T-helper 2 cell treated with Interferon-gamma antibody and Interleukin-4, amounts not matched to agents 5 μg/mL and 100 μg/mL, for 36 hours (primary cell): ENCODE measurements around the gene NPTXR.
"Not testable (repeated sequence)": the region's sequence is repeated elsewhere in the genome, so short reads cannot be mapped to it uniquely, and the experiment has no call there.

ENCODE experiments used
- DNase-seq: peaks from one replicate; pipeline ENCODE4 v3.0.0; 2021; ENCODE audit warnings: low spot score
- H3K27ac Mint-ChIP-seq: one replicate; pipeline ENCODE4 v1.8.0; 2021; ENCODE audit warnings: mild to moderate bottlenecking, mixed read lengths
- H3K27me3 Mint-ChIP-seq: one replicate; pipeline ENCODE4 v1.8.0; 2021; ENCODE audit warnings: low read depth, mixed read lengths
- H3K36me3 Mint-ChIP-seq: one replicate; pipeline ENCODE4 v1.8.0; 2021; ENCODE audit warnings: low read depth, mixed read lengths
- H3K4me1 Mint-ChIP-seq: one replicate; pipeline ENCODE4 v1.8.0; 2021; ENCODE audit warnings: low read depth, mixed read lengths
- H3K4me3 Mint-ChIP-seq: one replicate; pipeline ENCODE4 v1.8.0; 2022; ENCODE audit warnings: mild to moderate bottlenecking, moderate library complexity, mixed read lengths
- H3K9me3 Mint-ChIP-seq: one replicate; pipeline ENCODE4 v1.8.0; 2021; ENCODE audit warnings: mixed read lengths

Gene NPTXR

DNA sequence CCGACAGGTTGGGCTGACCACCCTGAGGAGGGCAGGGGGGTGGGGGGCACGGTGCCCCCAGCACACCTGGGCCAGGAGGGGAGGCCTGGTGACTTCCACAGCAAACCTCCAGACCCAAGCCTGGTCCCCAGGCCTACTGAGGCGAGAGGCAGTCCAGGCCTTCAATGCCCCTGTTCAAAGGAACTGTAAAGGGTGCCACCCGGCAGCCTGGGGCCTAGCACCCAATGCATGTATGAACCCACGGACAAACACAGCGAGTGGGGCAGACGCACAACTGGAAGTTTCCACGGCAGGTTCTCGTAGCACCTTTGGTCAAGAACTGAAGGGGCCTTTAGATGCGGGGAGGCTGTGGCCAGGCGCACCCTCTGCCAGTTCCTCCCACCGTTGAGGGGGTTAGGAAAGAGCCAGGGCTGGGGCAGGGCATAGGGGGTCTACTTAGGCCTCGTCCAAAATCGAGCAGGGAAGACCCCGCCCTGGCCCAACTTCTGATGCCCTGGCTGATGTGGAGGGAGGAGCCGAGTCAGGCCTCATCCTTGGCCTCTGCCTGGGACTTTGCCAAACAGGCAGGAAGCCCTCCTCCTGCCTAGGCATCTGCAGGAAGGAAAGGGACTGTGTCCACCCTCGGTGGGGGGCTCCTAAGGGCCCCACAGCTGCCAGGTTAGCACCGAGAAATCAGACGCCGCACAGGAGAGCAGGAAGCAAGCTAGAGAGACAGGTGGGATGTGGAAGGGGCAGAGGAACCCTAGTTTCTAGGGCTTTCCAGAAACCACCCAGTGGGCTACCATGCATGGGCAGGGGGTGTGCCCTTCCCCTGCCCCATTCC lies 21.6 kb upstream of the NPTXR start:
- no peak overlapping the region for H3K4me3 Mint-ChIP-seq
- H3K4me1 Mint-ChIP-seq: peaks cover 16% of the 10 kb centered on the region
- H3K27me3 Mint-ChIP-seq: no peaks in the 10 kb centered on the region
- no peak for DNase-seq
- H3K9me3 Mint-ChIP-seq: no peaks in the 10 kb centered on the region
- H3K36me3 Mint-ChIP-seq: peaks cover 13% of the 10 kb centered on the region
- no peak overlapping the region for H3K27ac Mint-ChIP-seq

DNA sequence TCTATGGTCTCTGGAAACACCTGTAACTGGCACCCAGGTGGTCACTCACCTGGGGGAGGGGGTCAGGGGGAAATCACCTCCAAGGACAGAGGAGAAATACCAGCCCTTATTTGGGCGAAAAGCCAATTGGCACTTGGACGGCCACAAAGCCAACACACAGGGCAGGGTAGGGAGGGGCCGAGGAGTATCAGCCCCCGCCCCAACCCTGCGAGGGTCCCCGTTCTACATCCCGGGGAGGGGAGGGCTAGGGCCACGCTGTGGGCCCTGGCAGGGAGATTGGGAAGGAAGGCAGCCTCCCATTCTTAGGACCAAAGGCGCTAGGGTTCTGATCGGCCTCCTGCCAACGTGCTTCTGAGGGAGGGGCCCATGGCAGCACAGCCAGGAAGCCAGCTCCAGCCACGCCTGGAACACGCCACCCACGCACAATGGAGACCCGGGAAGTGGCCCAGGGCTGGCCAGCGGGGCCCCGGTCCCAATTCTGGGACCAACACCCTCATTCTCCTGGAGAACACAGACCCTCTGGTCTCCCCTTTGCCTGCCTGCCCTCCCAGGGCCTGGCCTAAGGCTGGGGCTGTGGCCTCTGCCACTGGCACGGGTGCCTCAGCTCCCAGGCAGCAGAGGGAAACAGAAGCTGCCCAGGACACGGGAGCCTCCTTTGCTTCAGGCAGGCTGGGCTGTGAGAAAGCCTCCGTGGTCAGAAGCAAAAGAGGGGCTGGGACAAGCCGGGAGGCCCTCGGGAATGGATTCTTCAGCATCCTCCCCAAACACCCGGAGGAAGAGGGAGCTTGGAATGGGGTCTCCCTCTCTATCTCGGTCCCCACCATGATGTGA lies 20.7 kb upstream of the NPTXR start:
- Mint-ChIP-seq H3K4me3 (no peak overlapping the region), H3K4me1 (peaks cover 7% of the 10 kb centered on the region), H3K36me3 (peaks cover 11% of the 10 kb centered on the region), H3K27me3 (no peaks in the 10 kb centered on the region), H3K27ac (no peak overlapping the region), H3K9me3 (no peaks in the 10 kb centered on the region)
- DNase-seq: no peak

DNA sequence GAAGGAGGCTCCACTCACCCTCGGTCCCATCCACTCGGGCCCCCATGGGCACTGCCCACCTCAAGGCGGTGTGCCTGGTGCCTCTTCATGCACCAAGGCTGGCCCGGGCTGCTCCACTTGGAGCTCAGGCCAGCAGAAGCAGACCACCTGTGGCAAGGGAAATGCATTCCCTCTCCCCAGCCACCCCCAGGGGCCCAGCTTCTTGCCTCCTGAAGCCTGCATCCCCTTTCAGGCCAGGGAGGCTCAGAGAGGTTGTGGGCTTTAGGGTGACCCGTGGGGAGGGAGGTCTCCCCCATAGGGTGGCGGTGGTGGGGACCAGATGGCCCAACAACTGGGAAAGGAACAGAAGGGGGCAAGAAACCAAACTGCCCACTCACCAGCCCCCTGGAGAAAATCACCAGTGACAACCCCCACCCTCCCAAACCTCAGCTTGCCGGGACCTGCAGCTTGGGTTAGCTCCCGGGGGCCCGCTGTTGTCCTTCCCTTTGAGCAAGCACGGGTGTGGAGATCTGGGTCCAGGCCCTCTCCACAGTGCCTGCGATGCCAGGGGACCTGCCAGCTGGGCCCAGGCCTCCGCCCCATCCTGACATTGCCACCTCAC lies 19.8 kb upstream of the NPTXR start:
- H3K4me1 Mint-ChIP-seq: peaks cover 4% of the 10 kb centered on the region
- no peak overlapping the region for H3K4me3 Mint-ChIP-seq
- H3K9me3 Mint-ChIP-seq: no peaks in the 10 kb centered on the region
- H3K36me3 Mint-ChIP-seq: peaks cover 8% of the 10 kb centered on the region
- no peak overlapping the region for H3K27ac Mint-ChIP-seq
- DNase-seq: no peak
- H3K27me3 Mint-ChIP-seq: no peaks in the 10 kb centered on the region

DNA sequence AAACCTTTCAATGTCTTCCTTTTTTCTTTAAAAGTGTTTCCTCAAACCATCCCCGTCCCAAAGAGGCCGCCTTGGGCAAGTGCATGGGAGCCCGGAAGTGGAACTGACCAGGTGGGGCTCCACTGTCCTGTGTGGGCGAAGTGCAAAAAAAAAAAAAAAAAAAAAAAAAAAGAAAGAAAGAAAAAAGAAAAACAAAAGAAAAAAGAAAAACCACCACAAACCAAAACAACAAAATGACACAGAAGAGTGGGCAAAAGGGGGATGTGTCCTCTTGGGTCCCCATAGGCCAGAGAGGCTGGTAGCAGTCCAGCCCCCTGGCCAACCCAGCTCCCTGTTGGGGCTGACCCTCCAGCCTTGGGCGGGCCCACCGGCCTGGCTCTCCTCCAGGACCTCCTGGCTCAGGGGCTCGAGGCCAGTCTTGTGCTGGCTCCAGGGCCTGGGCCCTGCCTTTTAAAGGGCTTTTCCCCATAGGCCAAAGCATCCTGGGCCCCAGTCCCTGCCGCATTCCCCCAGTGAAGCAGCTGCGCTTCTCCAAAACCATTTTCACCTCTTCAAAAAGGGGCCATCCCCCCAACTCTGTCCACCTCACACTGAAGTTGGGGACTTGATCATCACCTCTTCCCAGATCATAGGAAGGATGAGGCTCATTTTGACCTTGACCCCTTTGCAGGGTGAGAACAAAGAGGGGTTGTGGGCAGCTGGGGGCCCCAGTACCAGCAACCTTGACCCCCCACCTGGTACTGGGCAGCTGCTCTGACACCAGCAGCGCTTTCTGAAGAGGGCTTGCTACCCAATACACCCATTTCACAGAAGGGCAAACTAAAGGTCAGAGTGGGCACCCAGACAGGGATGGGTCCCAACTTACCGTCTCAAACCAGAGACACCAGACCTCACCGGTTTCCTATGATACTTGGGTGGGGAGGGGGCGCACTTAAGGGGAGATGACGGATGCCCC lies 18.8 kb upstream of the NPTXR start:
- no peak overlapping the region for H3K27ac Mint-ChIP-seq
- peaks cover 1% of the 10 kb centered on the region for H3K27me3 Mint-ChIP-seq
- DNase-seq: no peak
- H3K4me1 Mint-ChIP-seq: no peaks in the 10 kb centered on the region
- H3K9me3 Mint-ChIP-seq: no peaks in the 10 kb centered on the region
- no peak overlapping the region for H3K4me3 Mint-ChIP-seq
- peaks cover 4% of the 10 kb centered on the region for H3K36me3 Mint-ChIP-seq

DNA sequence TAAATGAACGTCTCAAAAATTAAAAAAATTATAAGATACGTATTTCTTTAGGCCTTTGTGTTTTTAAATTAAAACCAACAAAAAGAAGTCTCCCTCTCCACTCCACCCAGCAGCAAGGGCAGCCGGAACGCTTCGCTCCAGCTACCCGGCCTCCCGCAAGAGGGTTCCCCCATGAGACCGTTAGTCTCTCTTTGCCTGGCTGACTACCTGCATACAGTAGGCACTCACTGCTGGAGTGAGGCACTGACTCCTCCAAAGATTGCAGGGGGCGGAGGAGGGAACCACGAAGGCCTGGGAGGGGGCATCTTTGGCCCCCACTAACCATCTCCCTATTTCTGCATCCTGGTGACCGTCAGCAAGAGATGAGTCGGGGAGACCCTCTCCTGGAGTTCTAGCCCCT lies 18.1 kb upstream of the NPTXR start:
- H3K27me3 Mint-ChIP-seq: peaks cover 4% of the 10 kb centered on the region
- H3K4me1 Mint-ChIP-seq: no peaks in the 10 kb centered on the region
- no peaks in the 10 kb centered on the region for H3K9me3 Mint-ChIP-seq
- DNase-seq: no peak
- H3K36me3 Mint-ChIP-seq: peaks cover 2% of the 10 kb centered on the region
- no peak overlapping the region for H3K4me3 Mint-ChIP-seq
- H3K27ac Mint-ChIP-seq: no peak overlapping the region

DNA sequence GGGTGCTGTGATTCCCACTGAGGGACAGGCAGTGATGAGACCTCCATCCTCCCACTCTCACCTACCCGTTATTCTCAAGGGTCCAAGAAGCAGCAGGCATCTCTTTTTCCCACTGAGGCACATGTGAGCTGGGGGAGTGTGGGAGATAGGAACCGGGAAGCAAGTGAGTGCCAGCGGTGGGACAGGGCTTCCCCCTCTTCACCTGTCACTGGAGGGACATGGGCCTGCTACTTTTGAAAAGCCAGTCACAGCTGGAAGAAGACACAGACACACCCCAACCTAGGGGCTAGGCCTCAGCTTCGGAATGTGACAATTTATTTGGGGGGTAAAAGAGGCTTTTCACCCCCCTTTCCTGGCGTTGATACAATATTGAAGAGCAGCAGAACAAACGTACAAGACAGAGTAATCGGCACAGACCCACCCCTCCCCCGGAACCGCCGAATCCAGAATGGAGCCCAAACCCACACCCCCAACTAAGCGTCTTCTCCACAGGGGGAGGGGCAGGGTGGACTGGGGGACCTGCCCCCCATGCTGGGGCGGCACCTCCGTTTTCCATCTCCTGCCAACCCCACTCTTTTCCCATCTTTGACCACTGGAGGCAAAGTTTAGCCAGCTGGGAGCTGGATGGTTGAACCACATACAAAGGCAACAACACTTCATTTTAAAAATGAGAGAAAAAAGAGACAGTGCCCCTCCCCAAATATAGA lies 17.5 kb upstream of the NPTXR start:
- H3K4me1 Mint-ChIP-seq: no peaks in the 10 kb centered on the region
- H3K36me3 Mint-ChIP-seq: peaks cover 2% of the 10 kb centered on the region
- no peak for DNase-seq
- H3K9me3 Mint-ChIP-seq: no peaks in the 10 kb centered on the region
- no peak overlapping the region for H3K27ac Mint-ChIP-seq
- H3K4me3 Mint-ChIP-seq: no peak overlapping the region
- peaks cover 4% of the 10 kb centered on the region for H3K27me3 Mint-ChIP-seq

DNA sequence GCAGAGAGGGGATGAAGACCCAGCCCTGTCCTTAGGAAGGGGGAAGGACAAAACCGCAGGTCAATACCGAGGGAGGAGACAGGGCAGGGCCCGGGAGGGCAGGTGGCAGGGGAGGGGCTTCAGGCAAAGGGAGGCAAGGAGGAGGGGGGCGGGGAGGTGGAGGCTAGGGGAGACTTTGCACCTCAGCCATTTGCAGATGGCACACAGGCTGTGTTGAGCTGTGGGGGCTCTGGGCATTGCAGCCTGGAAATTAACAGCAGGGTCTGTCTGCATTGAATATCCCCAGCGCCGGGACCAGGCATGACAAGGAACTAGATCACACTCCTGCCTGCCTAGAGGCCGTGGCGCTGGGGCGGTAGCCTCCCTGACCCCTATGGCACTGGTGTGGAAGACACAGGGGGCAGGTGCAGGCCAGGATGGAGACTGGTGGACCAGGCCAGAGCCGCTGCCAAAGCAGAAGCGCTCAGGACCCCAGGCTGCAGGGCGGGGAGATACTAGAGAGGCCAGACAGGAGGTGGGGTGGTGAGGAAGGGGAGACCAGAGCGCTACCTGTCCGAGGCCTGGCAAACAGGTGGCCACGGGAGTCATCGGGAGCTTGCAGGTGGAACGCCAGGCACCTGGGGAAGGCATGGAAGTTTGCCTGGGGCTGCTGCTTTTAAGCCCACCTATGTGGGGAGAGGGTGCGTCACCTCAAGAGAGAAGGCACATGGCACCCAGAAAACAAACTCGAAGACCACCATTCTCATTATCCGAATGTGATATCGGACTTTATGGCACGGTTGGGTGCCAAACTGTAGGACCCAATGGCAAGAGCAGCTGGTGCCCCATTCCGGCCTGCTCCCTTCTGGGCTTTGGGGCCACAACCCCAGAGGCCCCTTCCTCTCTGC lies 16.7 kb upstream of the NPTXR start:
- Mint-ChIP-seq H3K27me3 (peaks cover 8% of the 10 kb centered on the region), H3K9me3 (no peaks in the 10 kb centered on the region), H3K36me3 (peaks cover under 1% of the 10 kb centered on the region), H3K4me3 (no peak overlapping the region), H3K4me1 (no peaks in the 10 kb centered on the region), H3K27ac (no peak overlapping the region)
- no peak for DNase-seq

DNA sequence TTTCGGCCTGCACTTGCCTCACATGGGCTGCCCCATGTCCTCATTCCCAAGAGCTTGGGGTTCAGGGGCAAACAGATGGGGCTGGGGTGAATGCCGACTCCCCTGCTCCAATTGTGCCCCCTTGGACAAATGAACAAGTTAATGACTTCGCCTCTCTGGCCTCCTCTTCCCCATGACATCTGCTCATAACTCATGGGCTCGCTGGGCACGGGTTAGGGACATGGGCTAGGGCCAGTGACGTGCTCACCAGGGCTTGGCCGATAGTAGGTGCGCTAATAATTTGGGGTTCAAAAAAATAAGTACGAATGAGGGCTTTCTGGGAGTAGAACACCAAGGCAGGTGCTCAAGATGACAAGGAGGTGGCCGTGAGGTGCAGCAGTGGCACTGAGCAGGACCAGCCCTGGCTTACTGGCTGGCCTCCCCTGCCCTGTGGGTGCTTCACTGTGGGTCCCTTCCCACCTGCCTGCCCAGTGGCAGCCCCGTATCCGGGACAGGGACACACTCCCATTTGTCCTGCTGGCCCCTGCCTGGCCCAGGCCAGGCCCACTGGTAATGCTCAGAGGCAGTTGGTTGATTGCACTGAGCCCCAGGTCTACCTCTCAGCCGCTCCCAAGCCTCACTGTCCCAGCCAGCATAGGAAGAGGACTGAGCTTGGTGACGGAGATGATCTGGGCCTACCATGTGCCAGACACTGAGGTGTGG lies 15.9 kb upstream of the NPTXR start:
- Mint-ChIP-seq H3K27ac (no peak overlapping the region), H3K27me3 (peaks cover 10% of the 10 kb centered on the region), H3K9me3 (no peaks in the 10 kb centered on the region), H3K36me3 (no peaks in the 10 kb centered on the region), H3K4me1 (no peaks in the 10 kb centered on the region), H3K4me3 (no peak overlapping the region)
- no peak for DNase-seq

DNA sequence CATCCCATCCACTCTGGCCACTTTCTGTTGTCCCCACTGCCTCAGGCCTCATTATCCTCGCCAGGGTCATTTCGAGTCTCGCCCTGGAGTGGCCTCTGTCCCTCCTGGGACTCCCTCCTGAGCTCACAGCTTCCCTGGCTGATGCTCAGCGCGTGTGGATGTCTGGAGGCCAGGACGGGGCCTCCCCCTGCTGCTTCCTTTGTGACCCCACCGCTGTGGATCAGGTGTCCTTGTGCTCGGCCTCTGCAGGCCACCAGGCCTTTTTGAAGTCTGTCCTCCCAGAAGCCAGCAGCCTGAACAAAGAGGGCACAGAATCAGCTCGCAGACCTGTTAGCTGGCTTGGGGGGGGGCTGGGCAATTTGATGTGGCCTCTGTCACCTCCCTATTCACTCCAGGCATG lies 14.7 kb upstream of the NPTXR start:
- Mint-ChIP-seq H3K36me3 (no peaks in the 10 kb centered on the region), H3K9me3 (no peaks in the 10 kb centered on the region), H3K27me3 (peaks cover 11% of the 10 kb centered on the region), H3K4me1 (no peaks in the 10 kb centered on the region), H3K27ac (no peak overlapping the region), H3K4me3 (no peak overlapping the region)
- no peak for DNase-seq

DNA sequence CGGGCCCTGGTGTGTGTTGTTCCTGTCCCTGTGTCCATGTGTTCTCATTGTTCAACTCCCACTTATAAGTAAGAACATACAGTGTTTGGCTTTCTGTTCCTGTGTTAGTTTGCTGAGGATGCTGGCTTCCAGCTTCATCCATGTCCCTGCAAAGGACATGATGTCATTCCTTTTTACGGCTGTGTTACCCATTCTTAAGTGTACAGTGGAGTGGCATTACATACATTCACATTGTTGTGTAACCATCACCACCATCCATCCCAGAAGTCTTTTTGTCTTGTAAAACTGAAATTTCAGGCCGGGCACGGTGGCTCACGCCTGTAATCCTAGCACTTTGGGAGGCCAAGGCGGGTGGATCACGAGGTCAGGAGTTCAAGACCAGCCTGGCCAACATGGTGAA lies 10.6 kb upstream of the NPTXR start:
- not testable (repeated sequence) for H3K9me3 Mint-ChIP-seq, H3K27ac Mint-ChIP-seq, H3K4me3 Mint-ChIP-seq, H3K4me1 Mint-ChIP-seq, DNase-seq, H3K36me3 Mint-ChIP-seq
- H3K27me3 Mint-ChIP-seq: peaks cover 18% of the 10 kb centered on the region

DNA sequence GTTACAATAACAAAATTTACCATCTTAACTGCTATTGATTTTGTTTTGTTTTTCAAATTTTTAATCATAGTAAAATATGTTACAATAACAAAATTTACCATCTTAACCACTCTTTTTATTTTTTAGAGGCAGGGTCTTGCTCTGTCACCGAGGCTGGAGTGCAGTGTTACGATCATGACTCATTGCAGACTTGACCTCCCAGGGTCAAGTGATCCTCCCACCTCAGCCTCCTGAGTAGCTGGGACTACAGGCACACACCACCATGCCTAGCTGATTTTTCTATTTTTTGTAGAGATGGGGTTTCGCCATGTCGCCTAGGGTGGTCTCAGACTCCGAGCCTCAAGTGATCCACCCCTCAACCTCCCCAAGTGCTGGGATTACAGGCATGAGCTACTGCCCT lies 10.1 kb upstream of the NPTXR start:
- H3K4me1 Mint-ChIP-seq: not testable (repeated sequence)

DNA sequence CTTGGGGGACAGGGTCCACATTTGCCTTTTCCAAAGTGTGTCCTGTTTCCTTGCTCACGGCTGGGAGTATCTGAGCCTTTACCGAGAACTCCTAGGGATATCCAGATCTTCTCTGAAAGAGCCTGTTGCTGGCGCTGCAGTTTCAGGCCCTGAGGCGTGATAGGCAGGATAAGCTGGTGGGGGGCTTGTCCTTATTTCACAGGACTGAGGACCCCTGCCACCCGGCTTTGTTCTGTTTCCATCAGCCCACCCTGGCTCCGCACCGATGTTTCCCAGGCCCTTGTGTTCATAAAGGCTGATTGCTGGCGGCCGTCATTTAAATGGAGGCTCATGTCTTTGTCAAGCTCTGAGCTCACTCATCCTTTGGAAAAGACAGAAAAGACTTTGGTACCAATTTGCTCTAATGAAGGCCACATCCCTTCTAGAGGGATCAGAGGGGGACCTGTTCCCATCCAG lies 9.4 kb upstream of the NPTXR start:
- DNase-seq: no peak
- no peak overlapping the region for H3K4me3 Mint-ChIP-seq
- no peaks in the 10 kb centered on the region for H3K9me3 Mint-ChIP-seq
- peaks cover 22% of the 10 kb centered on the region for H3K27me3 Mint-ChIP-seq
- no peak overlapping the region for H3K27ac Mint-ChIP-seq
- H3K4me1 Mint-ChIP-seq: no peaks in the 10 kb centered on the region
- H3K36me3 Mint-ChIP-seq: no peaks in the 10 kb centered on the region

More for the DNA sequence above, 10.1 kb upstream of the NPTXR start:
- H3K36me3 Mint-ChIP-seq, DNase-seq, H3K4me3 Mint-ChIP-seq, H3K9me3 Mint-ChIP-seq, H3K27ac Mint-ChIP-seq: not testable (repeated sequence)
- H3K27me3 Mint-ChIP-seq: peaks cover 19% of the 10 kb centered on the region
